DMS79 treated with DMSO at 0.1 percent for 48 hours (cell line): Measurements from ENCODE around the gene PI4KA.
"Not testable (repeated sequence)": the region's sequence is repeated elsewhere in the genome, so short reads cannot be mapped to it uniquely, and the experiment has no call there.

Experiments used
- DNase-seq: peaks from one replicate; lab custom pipeline; 2025; lab: John Stamatoyannopoulos, UW

PI4KA gene

DNA sequence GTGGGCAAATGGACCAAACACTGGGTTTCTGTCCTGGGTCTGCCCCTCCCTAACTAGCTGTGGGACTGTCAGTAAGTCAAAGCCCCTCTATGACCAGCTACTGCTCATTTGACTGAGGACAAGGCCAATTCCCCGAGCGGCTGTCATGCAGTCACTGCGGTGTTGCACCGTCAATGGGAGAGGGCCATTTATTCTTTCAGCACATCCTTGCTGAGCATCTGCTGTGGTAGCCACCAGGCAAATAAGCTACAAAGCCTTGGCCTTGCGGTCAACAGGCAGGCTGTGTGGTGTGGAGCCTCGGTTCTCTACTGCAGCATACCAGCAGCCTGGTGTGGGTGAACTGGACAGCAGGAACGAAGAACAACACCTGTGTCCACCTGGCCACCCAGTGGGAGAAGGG lies 110.5 kb downstream of the PI4KA start:
- DNase-seq = no peak

- DNase-seq = no peak
These were observed 111.4 kb downstream of the PI4KA start for GRCh38 chr22:20747223-20747622.

GRCh38 chr22:20746431-20747189 lies 112.0 kb downstream of the PI4KA start:
- no peak for DNase-seq

DNA sequence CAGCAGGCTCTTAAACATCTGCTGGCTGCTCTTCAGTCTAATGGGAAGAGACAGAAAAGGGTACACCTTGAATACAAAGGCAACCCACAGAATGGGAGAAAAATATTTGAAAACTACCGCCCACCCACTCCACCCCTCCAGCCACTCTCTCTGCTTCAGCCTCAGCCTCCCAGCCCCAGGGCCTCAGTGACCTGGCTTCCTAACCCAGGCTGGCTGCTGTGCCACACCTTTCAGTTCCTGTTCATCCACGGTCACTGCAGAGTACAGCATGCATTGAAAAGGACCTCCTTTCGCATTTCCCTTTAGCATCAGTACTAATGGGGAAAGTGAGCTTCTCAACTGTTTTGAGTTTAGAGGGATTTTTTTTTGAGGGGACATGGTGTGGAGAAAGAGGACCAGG lies 113.5 kb downstream of the PI4KA start:
- no peak for DNase-seq

GRCh38 chr22:20744456-20744855 lies 114.2 kb downstream of the PI4KA start:
- DNase-seq = no peak

DNA sequence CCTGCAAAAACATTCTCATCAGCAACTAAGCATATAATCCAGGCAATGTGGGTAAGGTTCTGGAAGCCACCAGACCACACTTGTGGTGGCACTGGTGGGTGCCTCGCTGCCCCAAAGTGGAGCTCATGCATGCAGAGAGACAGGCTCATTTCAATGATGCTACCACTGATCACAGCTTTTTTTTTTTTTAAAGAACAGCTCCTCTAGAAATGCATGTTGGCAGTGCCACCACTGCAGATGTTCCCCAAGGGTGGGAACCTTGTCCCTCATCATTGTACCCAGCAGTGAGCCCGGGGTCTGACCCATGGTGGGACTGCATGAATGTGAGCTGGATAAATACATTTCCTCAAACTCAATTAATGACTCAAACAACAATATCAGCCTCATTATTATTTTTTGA lies 115.8 kb downstream of the PI4KA start:
- no peak for DNase-seq

DNA sequence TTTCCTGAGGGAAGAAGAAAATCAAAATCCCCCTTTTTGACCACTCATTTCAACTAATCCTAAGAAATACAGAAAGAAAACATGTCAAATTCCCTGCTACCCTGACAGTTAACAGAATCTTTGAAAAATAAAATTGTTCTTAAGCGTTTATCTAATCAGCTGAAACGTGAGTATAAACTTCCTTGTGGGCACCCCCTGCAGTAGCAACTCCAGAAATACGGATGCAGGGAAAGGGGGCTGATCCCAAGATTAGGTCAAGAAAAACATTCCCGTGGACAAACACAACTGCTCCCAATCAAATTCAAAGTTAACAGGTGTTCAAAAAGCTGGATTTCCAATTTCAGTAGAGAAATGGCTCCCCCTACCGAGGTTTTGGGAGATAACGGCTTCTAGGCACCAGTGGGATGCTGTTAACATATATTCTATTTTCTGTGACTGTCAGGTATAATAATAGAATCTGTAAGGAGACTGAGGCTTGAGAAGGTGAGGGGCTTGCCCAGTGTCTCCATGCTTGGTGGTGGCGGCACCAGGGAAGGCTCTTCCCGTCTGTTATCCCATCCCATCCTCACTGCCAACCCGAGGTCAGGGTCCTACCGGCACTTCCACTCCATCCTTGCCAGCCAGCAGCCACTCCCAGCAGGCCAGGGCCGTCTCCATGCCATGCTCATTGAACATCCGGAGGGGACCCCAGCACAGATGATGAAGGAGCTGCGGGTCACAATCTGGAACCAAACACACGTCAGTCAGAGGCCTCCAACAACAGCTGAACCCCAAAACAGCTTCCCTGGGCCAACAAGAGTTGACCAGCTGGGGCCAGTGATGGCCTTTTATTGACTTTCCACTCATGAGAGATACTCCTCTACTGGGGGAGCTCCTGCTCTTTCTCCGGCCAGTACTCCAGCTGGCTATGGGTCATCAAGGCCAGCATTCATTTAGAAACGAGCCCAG lies 116.7 kb downstream of the PI4KA start:
- no peak for DNase-seq

GRCh38 chr22:20741008-20741633 lies 117.5 kb downstream of the PI4KA start:
- DNase-seq = no peak

- no peak for DNase-seq
These were observed 118.2 kb downstream of the PI4KA start for GRCh38 chr22:20740222-20740951.

GRCh38 chr22:20738394-20739089 lies 120.1 kb downstream of the PI4KA start:
- no peak for DNase-seq

- DNase-seq = not testable (repeated sequence)
These were observed 121.7 kb downstream of the PI4KA start for GRCh38 chr22:20736891-20737290.

- not testable (repeated sequence) for DNase-seq
These were observed 123.1 kb downstream of the PI4KA start for GRCh38 chr22:20735356-20736162.

DNA sequence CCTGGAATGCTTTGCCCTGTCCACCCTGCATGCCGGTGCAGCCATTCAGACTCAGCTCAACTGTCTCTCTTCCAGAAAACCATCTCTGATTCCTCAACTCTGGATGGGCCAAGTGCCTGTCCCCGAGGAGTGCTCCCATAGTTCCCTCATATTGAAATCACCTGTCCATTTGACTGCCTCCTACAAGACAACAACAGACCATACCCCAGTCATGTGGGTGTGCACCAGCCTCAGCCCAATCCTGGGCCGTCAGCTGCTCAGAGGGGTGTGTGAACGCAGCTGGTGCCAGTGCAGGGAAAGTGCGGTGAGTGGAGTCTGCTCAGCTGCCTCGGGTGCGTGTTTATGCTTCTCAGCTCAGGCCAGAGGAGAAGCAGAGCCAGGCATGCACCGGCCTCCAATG lies 126.2 kb downstream of the PI4KA start:
- not testable (repeated sequence) for DNase-seq

GRCh38 chr22:20729194-20729593 lies 129.4 kb downstream of the PI4KA start:
- no peak for DNase-seq

DNA sequence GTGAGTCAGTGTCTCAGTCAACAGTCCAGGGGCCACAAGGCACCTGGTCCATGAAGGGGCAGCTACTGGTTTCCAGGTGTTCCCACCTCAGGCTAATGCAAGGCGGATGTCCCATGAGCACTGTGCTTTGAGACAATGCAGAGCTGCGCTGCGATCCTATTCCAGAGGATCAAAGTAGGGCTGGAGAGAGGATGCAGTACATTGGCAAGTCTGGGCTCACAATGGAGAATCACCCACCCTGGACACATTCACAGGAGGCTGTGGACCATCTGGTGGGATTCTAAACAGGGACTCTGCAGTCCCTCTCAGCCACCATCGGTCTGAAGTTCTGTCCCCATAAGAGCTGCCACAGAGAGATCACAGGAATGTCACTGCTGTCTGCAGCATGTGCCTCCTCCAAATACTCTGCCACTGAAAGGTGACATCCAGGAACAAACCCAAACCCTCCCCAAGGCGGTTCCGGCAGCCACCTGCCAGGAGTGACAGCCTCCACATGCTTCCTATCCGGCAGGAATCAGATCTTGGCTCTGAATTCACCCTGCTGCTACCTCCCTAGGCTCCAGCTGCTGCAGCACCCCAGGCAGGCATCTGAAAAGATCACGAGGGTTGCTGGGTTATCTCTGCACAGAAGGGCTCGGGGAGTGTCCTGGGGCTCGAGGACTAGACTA lies 130.0 kb downstream of the PI4KA start:
- DNase-seq = no peak

- no peak for DNase-seq
These were observed 131.2 kb downstream of the PI4KA start for GRCh38 chr22:20727118-20728015.

DNA sequence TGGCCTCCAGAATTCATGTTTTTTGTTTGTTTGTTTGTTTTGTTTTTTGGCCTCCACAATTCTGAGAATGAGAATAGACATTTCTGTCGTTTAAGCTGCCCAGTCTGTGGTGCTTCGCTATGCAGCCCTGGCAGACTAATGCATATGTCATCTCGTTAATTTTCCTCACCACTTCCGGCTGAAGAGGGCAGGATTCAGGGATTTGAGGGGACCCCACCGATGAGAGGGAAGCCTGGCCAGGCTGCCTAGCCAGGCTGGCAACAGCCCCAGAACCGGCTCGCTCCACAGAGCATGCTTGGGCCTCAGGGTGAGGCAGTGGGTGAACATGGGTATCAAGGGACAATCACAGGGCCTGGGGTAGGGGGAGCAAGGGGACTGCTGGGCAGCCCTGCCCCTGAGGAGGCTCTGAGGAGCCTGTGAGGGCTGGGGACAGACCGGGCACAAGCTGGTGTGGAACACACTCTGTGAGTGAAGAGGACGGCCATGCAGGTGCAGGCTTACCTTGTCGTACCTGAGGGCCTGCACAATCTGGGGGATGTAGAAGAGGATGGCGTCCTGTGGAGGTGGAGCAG lies 132.5 kb downstream of the PI4KA start:
- DNase-seq = no peak

DNA sequence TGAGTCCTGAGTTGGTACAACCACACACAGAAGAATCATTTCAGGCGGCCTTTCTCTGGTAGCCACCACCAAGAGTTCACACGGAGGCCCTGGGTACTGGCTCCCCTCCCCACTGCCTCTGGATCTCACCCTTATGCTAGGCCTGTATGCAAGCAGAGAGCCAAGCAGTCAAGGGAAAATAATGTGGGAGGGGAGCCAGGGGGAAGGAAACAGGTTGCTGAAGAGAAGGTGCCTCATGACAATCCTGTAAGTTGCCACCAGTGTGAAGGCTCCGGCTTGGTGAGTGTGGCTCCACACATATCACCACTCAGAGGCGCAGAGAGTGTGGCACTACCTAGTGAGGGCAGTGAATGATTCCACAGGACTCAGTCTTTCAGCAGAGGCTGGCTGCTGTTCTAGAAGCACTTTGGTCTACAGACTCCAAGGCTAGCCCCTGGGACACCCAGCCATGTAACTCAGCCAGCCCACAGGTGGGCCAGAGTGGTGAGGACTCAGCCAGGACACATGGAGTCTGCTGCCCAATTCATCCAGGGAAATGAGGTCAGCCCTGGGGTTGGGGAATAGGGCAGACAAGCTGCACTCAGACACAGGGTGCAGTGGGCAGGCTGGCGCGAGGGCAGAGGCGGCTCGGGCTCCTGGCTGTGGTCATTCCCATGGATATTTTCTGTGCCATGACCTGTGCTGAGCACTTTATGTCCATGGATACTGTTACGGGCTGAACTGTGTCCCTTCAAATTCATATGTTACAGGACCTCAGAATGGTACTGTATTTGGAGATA lies 133.7 kb downstream of the PI4KA start:
- DNase-seq = no peak
